Colon (tissue), 2 donors: ENCODE results near the gene CD2AP.
"Not testable (repeated sequence)": the region's sequence is repeated elsewhere in the genome, so short reads cannot be mapped to it uniquely, and the experiment has no call there.

ENCODE experiments used
- FAIRE-seq: peaks from 2 replicates; lab custom pipeline; 2012; peaks lifted over from hg19 to GRCh38; lab: Jason Lieb, UNC
- donor health status: control.
- donor health status: control.

The CD2AP gene

GRCh38 chr6:47457370-47457769, 20.2 kb upstream of the CD2AP start:
- no peak for FAIRE-seq

- FAIRE-seq: no peak
These were observed 13.5 kb upstream of the CD2AP start for GRCh38 chr6:47464052-47464451.

GRCh38 chr6:47465117-47465516, 12.5 kb upstream of the CD2AP start:
- FAIRE-seq: no peak

GRCh38 chr6:47471911-47472310, 5.7 kb upstream of the CD2AP start:
- no peak for FAIRE-seq

GRCh38 chr6:47473791-47474346, 3.7 kb upstream of the CD2AP start:
- no peak for FAIRE-seq

- no peak for FAIRE-seq
These were observed 2.2 kb upstream of the CD2AP start for GRCh38 chr6:47475319-47475816.

GRCh38 chr6:47476781-47477496, 650 bp upstream of the CD2AP start:
- peak; percentile 18 for FAIRE-seq

GRCh38 chr6:47478233-47479139, 897 bp downstream of the CD2AP start:
- FAIRE-seq: no peak

GRCh38 chr6:47479140-47479508, 1.5 kb downstream of the CD2AP start:
- FAIRE-seq: no peak

GRCh38 chr6:47479874-47480273, 2.3 kb downstream of the CD2AP start:
- FAIRE-seq: no peak

- FAIRE-seq: not testable (repeated sequence)
These were observed 3.6 kb downstream of the CD2AP start for GRCh38 chr6:47481213-47481612.

GRCh38 chr6:47481806-47482205, 4.2 kb downstream of the CD2AP start:
- FAIRE-seq: no peak

- no peak for FAIRE-seq
These were observed 5.9 kb downstream of the CD2AP start for GRCh38 chr6:47483516-47483852.

GRCh38 chr6:47483853-47484546, 6.4 kb downstream of the CD2AP start:
- peak; percentile 14 for FAIRE-seq

- no peak for FAIRE-seq
These were observed 7.0 kb downstream of the CD2AP start for GRCh38 chr6:47484616-47485015.

GRCh38 chr6:47485083-47485482, 7.5 kb downstream of the CD2AP start:
- no peak for FAIRE-seq

- FAIRE-seq: no peak
These were observed 8.0 kb downstream of the CD2AP start for GRCh38 chr6:47485491-47486135.

GRCh38 chr6:47489995-47490394, 12.4 kb downstream of the CD2AP start:
- no peak for FAIRE-seq

- peak; percentile 24 for FAIRE-seq
These were observed 13.1 kb downstream of the CD2AP start for GRCh38 chr6:47490676-47491075.

- no peak for FAIRE-seq
These were observed 14.8 kb downstream of the CD2AP start for GRCh38 chr6:47492355-47492754.

GRCh38 chr6:47495207-47495606, 17.6 kb downstream of the CD2AP start:
- FAIRE-seq: no peak
